H1 (cell line): Measurements from ENCODE around the gene ACO1. TPM values are rescaled to one million over a fixed set of nuclear protein-coding genes. Genes with fewer than 3 reads are reported as not detected.

Experiments used
- CTCF ChIA-PET: fragments of 300-600 bp; sonication (Branson Sonifier 250); formaldehyde crosslinking; loops from one replicate; lab custom pipeline; 2021; ENCODE audit not compliant: partially characterized antibody; lab: Charles Lee
- POLR2A ChIA-PET: fragments of 300-600 bp; sonication (Branson Sonifier 250); formaldehyde crosslinking; loops from one replicate; lab custom pipeline; 2021; ENCODE audit warnings: inconsistent platforms; ENCODE audit not compliant: partially characterized antibody; lab: Charles Lee
- DNase-seq, 2 experiments: peaks; one replicate each; pipeline versions ENCODE4 v3.0.0 to v3.0.0-alpha.2; 2010 to 2022; ENCODE audit warnings: low spot score in 2 of 2, low read depth in 1 of 2, mixed read lengths in 1 of 2
- FAIRE-seq: peaks from 2 replicates; lab custom pipeline; 2011; peaks lifted over from hg19 to GRCh38; lab: Jason Lieb, UNC
- H2AFZ ChIP-seq: 2 replicates; pipeline ENCODE4 v1.8.1; 2012; ENCODE audit warnings: low read length, inconsistent platforms
- H2AK5ac ChIP-seq: 2 replicates; pipeline ENCODE4 v1.6.1; 2013; ENCODE audit warnings: low read depth, low read length
- H2BK120ac ChIP-seq: replicated peaks from 2 replicates; pipeline ENCODE3; 2013; ENCODE audit warnings: low read depth, low read length, inconsistent platforms
- H2BK12ac ChIP-seq: 2 replicates; pipeline ENCODE4 v1.6.1; 2013; ENCODE audit warnings: low read depth, low read length
- H2BK15ac ChIP-seq: 2 replicates; pipeline ENCODE4 v1.6.1; 2013; ENCODE audit warnings: low read length
- H2BK20ac ChIP-seq: 2 replicates; pipeline ENCODE4 v1.6.1; 2013; ENCODE audit warnings: low read length
- H2BK5ac ChIP-seq: 2 replicates; pipeline ENCODE4 v1.6.1; 2013; ENCODE audit warnings: low read depth, low read length
- H3K14ac ChIP-seq: 2 replicates; pipeline ENCODE4 v1.6.1; 2013; ENCODE audit warnings: inconsistent platforms; ENCODE audit not compliant: insufficient read length
- H3K18ac ChIP-seq: 2 replicates; pipeline ENCODE4 v1.6.1; 2013; ENCODE audit warnings: low read length; ENCODE audit errors: extremely low read depth
- H3K23ac ChIP-seq: 2 replicates; pipeline ENCODE4 v1.6.1; 2013; ENCODE audit warnings: inconsistent platforms; ENCODE audit not compliant: insufficient read length
- H3K23me2 ChIP-seq: 2 replicates; pipeline ENCODE4 v1.6.1; 2013; ENCODE audit warnings: low read depth, low read length
- H3K27ac ChIP-seq: 2 replicates; pipeline ENCODE4 v1.6.1; 2011; ENCODE audit warnings: low read depth, low read length, inconsistent platforms
- H3K27me3 ChIP-seq, 4 experiments: replicated peaks in 1 of 4; 1 replicate in 1 of 4; 2 replicates in 3 of 4; pipeline versions ENCODE4 v1.6.1 to v1.8.1; 2011 to 2013; ENCODE audit warnings: low read length in 3 of 4, mild to moderate bottlenecking in 3 of 4, inconsistent platforms in 2 of 4, mixed read lengths in 2 of 4, moderate library complexity in 1 of 4; ENCODE audit not compliant: control insufficient read depth in 3 of 4, insufficient read depth in 3 of 4; ENCODE audit errors: extremely low read depth in 1 of 4
- H3K36me3 ChIP-seq, 4 experiments: 2 replicates each; pipeline versions ENCODE4 v1.6.1 to v1.8.1; 2011 to 2013; ENCODE audit warnings: mild to moderate bottlenecking in 4 of 4, low read length in 3 of 4, moderate library complexity in 2 of 4, control low read depth in 1 of 4, inconsistent platforms in 1 of 4; ENCODE audit not compliant: insufficient read depth in 4 of 4, control insufficient read depth in 2 of 4
- H3K4ac ChIP-seq: replicated peaks from 2 replicates; pipeline ENCODE3; 2013; ENCODE audit warnings: low read length, low read depth, mixed read lengths, inconsistent platforms; ENCODE audit not compliant: insufficient read length
- H3K4me1 ChIP-seq, 4 experiments: replicated peaks in 1 of 4; 1 replicate in 1 of 4; 2 replicates in 3 of 4; pipeline versions ENCODE4 v1.6.1 to v1.8.1; 2011 to 2013; ENCODE audit warnings: low read length in 3 of 4, inconsistent platforms in 2 of 4, mixed read lengths in 1 of 4; ENCODE audit not compliant: insufficient read depth in 4 of 4, control insufficient read depth in 3 of 4
- H3K4me2 ChIP-seq, 2 experiments: 2 replicates each; pipeline versions ENCODE4 v1.6.1 to v1.8.1; 2011 to 2013; ENCODE audit warnings: low read depth in 2 of 2, low read length in 2 of 2, control low read depth in 1 of 2, inconsistent platforms in 1 of 2, mild to moderate bottlenecking in 1 of 2; ENCODE audit not compliant: insufficient read depth in 1 of 2
- H3K4me3 ChIP-seq, 4 experiments: fragments of 200-600, 300-600 bp in 1 of 4; sonication (generic), shearing (Covaris generic), sonication (Bioruptor Twin) in 1 of 4; 2 replicates each; pipeline versions ENCODE4 v1.5.1 to v1.8.1; 2011 to 2016; ENCODE audit warnings: low read length in 4 of 4, low read depth in 3 of 4, control low read depth in 2 of 4, inconsistent platforms in 2 of 4, mild to moderate bottlenecking in 2 of 4, mixed read lengths in 1 of 4, moderate library complexity in 1 of 4; ENCODE audit not compliant: insufficient read depth in 2 of 4; ENCODE audit errors: extremely low read depth in 1 of 4
- H3K56ac ChIP-seq: replicated peaks from 2 replicates; pipeline ENCODE3; 2013; ENCODE audit warnings: low read depth, mild to moderate bottlenecking, mixed read lengths, low read length, inconsistent platforms; ENCODE audit not compliant: insufficient read length
- H3K79me1 ChIP-seq: 2 replicates; pipeline ENCODE4 v1.6.1; 2013; ENCODE audit warnings: low read depth, low read length, control low read depth
- H3K79me2 ChIP-seq, 2 experiments: 2 replicates each; pipeline versions ENCODE4 v1.6.1 to v1.8.1; 2012 to 2013; ENCODE audit warnings: low read length in 2 of 2, mild to moderate bottlenecking in 2 of 2, inconsistent platforms in 1 of 2; ENCODE audit not compliant: insufficient read depth in 2 of 2, control insufficient read depth in 1 of 2
- H3K9ac ChIP-seq, 4 experiments: replicated peaks in 1 of 4; 1 replicate in 1 of 4; 2 replicates in 3 of 4; pipeline versions ENCODE4 v1.6.1 to v1.8.1; 2011 to 2013; ENCODE audit warnings: low read depth in 3 of 4, low read length in 3 of 4, control low read depth in 2 of 4, mild to moderate bottlenecking in 2 of 4, moderate library complexity in 2 of 4, inconsistent platforms in 1 of 4; ENCODE audit errors: extremely low read depth in 1 of 4
- H3K9me3 ChIP-seq, 2 experiments: 2 replicates each; pipeline versions ENCODE4 v1.6.1 to v1.8.1; 2012 to 2013; ENCODE audit warnings: mild to moderate bottlenecking in 2 of 2, moderate library complexity in 2 of 2, control low read depth in 1 of 2, inconsistent platforms in 1 of 2, low read depth in 1 of 2, low read length in 1 of 2, mixed read lengths in 1 of 2; ENCODE audit not compliant: insufficient read depth in 2 of 2
- H4K20me1 ChIP-seq, 2 experiments: replicated peaks in 1 of 2; 2 replicates each; pipeline versions ENCODE3 to v1.8.1; 2011 to 2013; ENCODE audit warnings: inconsistent platforms in 2 of 2, low read length in 2 of 2, mild to moderate bottlenecking in 1 of 2; ENCODE audit not compliant: insufficient read depth in 2 of 2, control insufficient read depth in 1 of 2
- H4K5ac ChIP-seq: 2 replicates; pipeline ENCODE4 v1.6.1; 2013; ENCODE audit warnings: low read length, low read depth, mixed read lengths, inconsistent platforms; ENCODE audit not compliant: insufficient read length
- H4K8ac ChIP-seq: 2 replicates; pipeline ENCODE4 v1.8.0; 2013; ENCODE audit warnings: mild to moderate bottlenecking, moderate library complexity, low read length, inconsistent platforms; ENCODE audit not compliant: insufficient read depth; ENCODE audit errors: extremely low read depth
- H4K91ac ChIP-seq: replicated peaks from 2 replicates; pipeline ENCODE3; 2013; ENCODE audit warnings: low read length, mixed read lengths, inconsistent platforms; ENCODE audit not compliant: insufficient read length
- ATF3 ChIP-seq: IDR thresholded peaks from 2 replicates; pipeline ENCODE4 v1.6.1; 2011; ENCODE audit warnings: low read depth, mild to moderate bottlenecking, low read length; ENCODE audit not compliant: insufficient read depth
- BCL11A ChIP-seq, 2 experiments: IDR thresholded peaks; one replicate each; pipeline ENCODE4 v1.6.1; 2011; ENCODE audit warnings: low read depth in 2 of 2, low read length in 2 of 2, mild to moderate bottlenecking in 2 of 2
- CBX5 ChIP-seq: fragments of 300-800, 300-1000 bp; sonication (generic); IDR thresholded peaks from 2 replicates; pipeline ENCODE4 v1.7.1; 2016; ENCODE audit warnings: antibody characterized with exemption, low read length, low read depth
- CEBPB ChIP-seq: IDR thresholded peaks from 2 replicates; pipeline ENCODE4 v1.6.1; 2012; ENCODE audit warnings: low read depth, low read length
- CREB1 ChIP-seq: IDR thresholded peaks from 2 replicates; pipeline ENCODE4 v1.6.1; 2012; ENCODE audit warnings: inconsistent platforms
- EZH2 ChIP-seq: fragments of 200-600 bp; sonication (generic); IDR thresholded peaks from 2 replicates; pipeline ENCODE4 v1.7.1; 2012; ENCODE audit warnings: low read depth, mild to moderate bottlenecking, moderate library complexity, low read length, inconsistent platforms; ENCODE audit not compliant: severe bottlenecking
- JUND ChIP-seq: IDR thresholded peaks from 2 replicates; pipeline ENCODE4 v1.6.1; 2011; ENCODE audit warnings: mild to moderate bottlenecking, improper control_type of control experiment, low read length
- NRF1 ChIP-seq: IDR thresholded peaks from 2 replicates; pipeline ENCODE4 v1.6.1; 2011; ENCODE audit warnings: mild to moderate bottlenecking, low read depth, low read length, improper control_type of control experiment
- POLR2AphosphoS5 ChIP-seq: IDR thresholded peaks from 2 replicates; pipeline ENCODE4 v1.6.1; 2011; ENCODE audit warnings: low read depth, low read length
- POU5F1 ChIP-seq: IDR thresholded peaks from 2 replicates; pipeline ENCODE4 v1.6.1; 2011; ENCODE audit warnings: low read depth, mild to moderate bottlenecking, low read length, moderate library complexity
- RAD21 ChIP-seq, 2 experiments: IDR thresholded peaks in 1 of 2; conservative IDR thresholded peaks in 1 of 2; 2 replicates each; pipeline ENCODE4 v1.6.1; 2011; ENCODE audit warnings: low read depth in 2 of 2, low read length in 2 of 2, improper control_type of control experiment in 1 of 2, inconsistent platforms in 1 of 2, mild to moderate bottlenecking in 1 of 2, moderate library complexity in 1 of 2
- SP1 ChIP-seq: IDR thresholded peaks from 2 replicates; pipeline ENCODE4 v1.6.1; 2011; ENCODE audit warnings: low read depth, low read length
- YY1 ChIP-seq: IDR thresholded peaks from 2 replicates; pipeline ENCODE4 v1.6.1; 2011; ENCODE audit warnings: low read depth, mild to moderate bottlenecking, low read length
- WGBS, 2 experiments: shearing (Covaris generic) in 1 of 2; methylation state at CpG; one replicate each; pipeline versions ENCODE4 v1.1.6 to v1.1.7; 2013 to 2015; ENCODE audit warnings: low lambda C conversion rate in 2 of 2, mixed read lengths in 2 of 2, inconsistent platforms in 1 of 2, low coverage in 1 of 2, missing lambda C conversion rate in 1 of 2; ENCODE audit not compliant: insufficient replicate concordance in 2 of 2, insufficient coverage in 1 of 2, insufficient read length in 1 of 2; ENCODE audit errors: extremely low coverage in 1 of 2, missing lambda C conversion rate in 1 of 2; 5-methylcytosine and 5-hydroxymethylcytosine counted together
- polyA plus RNA-seq, 7 experiments: library from polyadenylated mRNA; depleted of rRNA in 3 of 7; stranded (reverse) in 5 of 7; unstranded in 2 of 7; fragments of >200 nt in 5 of 7; fragments of 200-250 nt in 2 of 7; gene quantifications; 1 replicate in 5 of 7; 2 replicates in 1 of 7; 4 replicates in 1 of 7; pipeline versions ENCODE4 v1.2.1 to v1.2.3, GENCODE V29; 2011 to 2013; ENCODE audit warnings: missing spikeins in 2 of 7, mixed read lengths in 2 of 7
- total RNA-seq: library from RNA; stranded (reverse); fragmentation: NEBNext Ultra II Directional; extraction: Animal tissue kit (Norgen Biotek cat#: 25700); gene quantifications from 2 replicates; pipeline ENCODE4 v1.2.1, GENCODE V29; 2021

The ACO1 gene
- total and polyA plus RNA-seq, 2 of the 8 experiments (the other 6 are each of a cell fraction or from before 2014, with no cell fraction given) = 39.3 to 49.8 TPM

DNA sequence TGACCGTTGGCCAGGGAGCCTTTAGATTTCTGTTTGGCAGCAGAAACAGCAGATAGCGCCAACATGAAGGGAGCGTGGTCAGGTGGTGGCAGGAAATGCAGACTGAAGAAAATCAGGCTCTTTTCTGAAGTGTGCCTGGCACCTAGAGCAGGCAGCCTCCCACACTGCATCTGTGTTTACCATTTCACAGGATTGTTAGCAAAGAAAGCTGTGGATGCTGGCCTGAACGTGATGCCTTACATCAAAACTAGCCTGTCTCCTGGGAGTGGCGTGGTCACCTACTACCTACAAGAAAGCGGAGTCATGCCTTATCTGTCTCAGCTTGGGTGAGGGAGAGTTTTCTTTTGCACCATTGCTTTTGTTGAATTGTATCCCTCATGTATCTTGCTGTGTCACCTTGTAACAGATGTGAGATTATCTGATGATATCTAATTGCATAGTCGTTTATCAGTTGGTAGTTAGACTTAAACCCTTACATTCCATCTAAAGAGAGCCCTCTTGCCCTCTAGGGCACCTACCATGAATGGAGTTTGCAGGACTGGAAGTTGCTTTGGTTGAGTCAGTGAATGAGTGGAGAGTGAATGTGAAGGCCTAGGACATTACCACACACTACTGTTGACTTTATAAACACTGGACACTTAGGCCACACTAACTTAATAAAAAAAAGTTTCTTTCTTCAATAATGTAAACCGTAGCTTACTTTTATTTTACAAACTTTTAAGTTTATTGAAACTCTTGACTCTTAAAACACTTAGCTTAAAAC, 42.8 kb downstream of the ACO1 start:
- Histone ChIP-seq H3K4me3 (no peak overlapping the region), H4K8ac (no peak overlapping the region; the same call in 1 of the 2 replicates), H2AFZ (no peak overlapping the region), H3K23me2 (no peaks in the 10 kb centered on the region), H3K18ac (no peak overlapping the region), H3K4ac (no peak overlapping the region), H3K79me2 (no peaks in the 10 kb centered on the region), H3K56ac (no peak overlapping the region), H4K20me1 (no peaks in the 10 kb centered on the region), H3K27me3 (peaks cover 0 to 1% (median 0%) of the 10 kb centered on the region in 4 experiments; a peak in 1 of 7 replicates), H3K14ac (no peak overlapping the region), H2BK15ac (no peak overlapping the region), H3K4me1 (no peaks in the 10 kb centered on the region), H4K5ac (no peak overlapping the region), H2AK5ac (no peak overlapping the region), H4K91ac (no peak overlapping the region), H3K79me1 (no peaks in the 10 kb centered on the region), H3K23ac (no peak overlapping the region), H3K9me3 (no peaks in the 10 kb centered on the region), H2BK20ac (no peak overlapping the region), H3K27ac (no peak overlapping the region), H2BK120ac (no peak overlapping the region), H2BK12ac (no peak overlapping the region), H2BK5ac (no peak overlapping the region), H3K4me2 (no peak overlapping the region), H3K9ac (no peak overlapping the region), H3K36me3 (peaks cover 2 to 27% (median 16%) of the 10 kb centered on the region in 4 experiments; a peak in 7 of 8 replicates)
- CTCF ChIA-PET = interaction anchor here (0.7 to 4.6 kb wide), 7 partner anchors 9 to 145 kb away, joined by 3 to 26 read pairs (median 4); no protein-coding TSS in a partner anchor
- WGBS, 2 experiments = 89% methylated on average over 8 of the region's 8 CpGs; no CpG with 5 or more reads in 1 of the 2 experiments
- no peak for DNase-seq
- POLR2A ChIA-PET = interaction anchor here (1.2 kb wide), 1 partner anchor 13 kb away, joined by 5 read pairs; no protein-coding TSS in a partner anchor
- FAIRE-seq = no peak
- TF ChIP-seq CREB1 (no peak), SP1 (no peak), NRF1 (no peak), ATF3 (no peak), JUND (no peak), BCL11A (IDR thresholded peaks at IDR 0.05; ENCODE audit: low read depth in 2 of 2, low read length in 2 of 2) (no peak), RAD21 (IDR thresholded peaks at IDR 0.05 in 1 of 2, conservative IDR thresholded peaks at IDR 0.05 in 1 of 2; ENCODE audit: low read depth in 2 of 2, low read length in 2 of 2) (no peak), CEBPB (no peak), EZH2 (no peak), POLR2AphosphoS5 (no peak), CBX5 (no peak), POU5F1 (no peak), YY1 (no peak)
